ENCODE data around the gene PPARD. TPM values are rescaled to one million over a fixed set of nuclear protein-coding genes. Genes with fewer than 3 reads are reported as not detected.
A peak's percentile ranks its signal among the peaks of the same experiment; 100 is the strongest.

The PPARD gene
- polyA plus RNA-seq, 2 of the 4 experiments (the other 2 are of a cell fraction): 3.8 to 5.9 TPM

DNA sequence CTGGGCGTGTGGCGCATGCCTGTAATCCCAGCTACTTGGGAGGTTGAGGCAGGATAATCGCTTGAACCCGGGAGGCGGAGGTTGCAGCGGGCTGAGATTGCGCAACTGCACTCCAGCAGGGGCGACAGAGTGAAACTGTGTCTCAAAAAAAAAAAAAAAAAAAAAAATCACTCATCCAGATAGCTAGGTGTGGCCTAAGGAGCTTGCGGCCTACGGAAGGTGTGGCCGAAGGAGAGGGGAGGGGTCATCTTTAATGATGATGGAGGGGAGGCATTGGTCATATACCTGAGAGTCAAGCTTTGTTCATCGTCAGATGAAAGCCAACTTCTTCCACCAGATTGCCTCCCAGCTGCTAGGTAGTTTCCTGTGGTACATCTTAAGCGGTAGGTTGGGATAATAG is 801 bp upstream of the PPARD start:
- H3K4me3 ChIP-seq: no peak overlapping the region
- no peak overlapping the region for H3K4me2 ChIP-seq
- FAIRE-seq (no peak), DNase-seq (ENCODE audit: low read depth in 1 of 2, low spot score in 1 of 2) (no peak), ATAC-seq (no peak; a peak in 1 of 6 replicates)
- WGBS (ENCODE audit: missing lambda C conversion rate): 77% methylated on average over 13 of the region's 13 CpGs
- ChIA-PET CTCF (interaction anchor here (0.6 to 6.9 kb wide), 33 partner anchors 11 to 397 kb away, joined by 3 to 140 read pairs (median 5); partner anchors contain the start of genes FANCE and RPL10A), POLR2A (interaction anchor here (0.7 to 1.5 kb wide), 2 partner anchors 108 to 126 kb away, joined by 4 to 8 read pairs; no protein-coding TSS in a partner anchor)
- no peak for TF ChIP-seq ZC3H11A (IDR thresholded peaks at IDR 0.05)
- peak in 1 of 2 experiments; percentile 60; a peak in 3 of 4 replicates for TF ChIP-seq CEBPB (IDR thresholded peaks at IDR 0.05)
- TF ChIP-seq POLR2A (IDR thresholded peaks at IDR 0.05; ENCODE audit: low read length): no peak
- TF ChIP-seq ZSCAN20 (CRISPR knock-in tag; IDR thresholded peaks at IDR 0.05): no peak
- TF ChIP-seq RARB (CRISPR knock-in tag; IDR thresholded peaks at IDR 0.05): no peak
- no peak for TF ChIP-seq MAX (IDR thresholded peaks at IDR 0.05)
- TF ChIP-seq CHD2 (IDR thresholded peaks at IDR 0.05; ENCODE audit: low read length, partially characterized antibody): no peak
- no peak overlapping the region for H3K27ac ChIP-seq
- no peaks in the 10 kb centered on the region for H3K9me3 ChIP-seq
- peaks cover 8% of the 10 kb centered on the region; the same call in 2 of the 3 replicates for H3K4me1 ChIP-seq

DNA sequence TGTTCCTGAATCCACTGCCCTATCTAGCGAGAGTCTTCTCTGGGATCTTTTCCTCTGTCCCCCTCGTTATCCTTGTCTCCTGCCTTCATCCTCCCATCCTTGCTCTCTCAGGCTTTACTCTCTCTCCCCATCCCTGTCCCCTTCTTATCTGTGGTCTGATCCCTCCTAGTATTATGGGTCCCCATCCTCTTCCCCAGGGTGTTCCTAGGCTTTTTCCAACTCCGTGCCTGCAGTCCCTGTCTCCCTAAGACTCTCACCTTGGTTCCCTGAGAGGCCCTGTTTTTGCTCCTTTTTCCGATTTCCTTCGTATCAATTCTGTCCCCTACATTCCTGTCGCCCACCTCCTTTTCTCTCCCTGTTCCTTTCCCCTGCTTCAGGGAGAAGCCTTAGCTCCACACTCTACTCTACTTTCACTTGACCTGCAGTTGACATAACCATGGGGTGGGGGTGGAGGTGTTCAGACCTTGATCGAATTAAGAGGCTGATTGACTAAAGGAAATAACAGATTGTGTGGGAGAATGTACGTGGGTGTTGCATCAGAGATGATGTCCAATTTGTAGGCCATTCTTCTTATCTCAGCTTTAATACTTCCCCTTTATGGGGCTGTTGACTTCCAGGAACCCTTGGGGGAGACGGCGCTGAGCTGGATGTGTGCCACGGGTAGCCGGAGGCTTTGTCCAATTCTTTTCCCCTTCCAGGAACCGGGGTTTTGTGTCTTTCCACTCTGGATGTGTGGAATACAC is 905 bp downstream of the PPARD start:
- POLR2A ChIA-PET: interaction anchor here (0.6 to 1.5 kb wide), 2 partner anchors 104 to 106 kb away, joined by 4 to 8 read pairs; no protein-coding TSS in a partner anchor
- ATAC-seq: 0 out of 6 replicates have a peak, but pooled peaks of 1 of the 2 experiments have one; percentile 2
- FAIRE-seq: no peak

GRCh38 chr6:35343835-35344550 is 1.6 kb downstream of the PPARD start:
- H3K4me3 ChIP-seq: no peak overlapping the region
- TF ChIP-seq NPAS2 (CRISPR knock-in tag; IDR thresholded peaks at IDR 0.05; ENCODE audit: borderline replicate concordance): no peak
- TF ChIP-seq CHD4 (IDR thresholded peaks at IDR 0.05; ENCODE audit: borderline replicate concordance): no peak
- no peak for TF ChIP-seq CEBPB (IDR thresholded peaks at IDR 0.05)
- no peak for TF ChIP-seq JUN (IDR thresholded peaks at IDR 0.05)
- no peak for TF ChIP-seq SREBF2 (IDR thresholded peaks at IDR 0.05)
- TF ChIP-seq, protein P1, sequence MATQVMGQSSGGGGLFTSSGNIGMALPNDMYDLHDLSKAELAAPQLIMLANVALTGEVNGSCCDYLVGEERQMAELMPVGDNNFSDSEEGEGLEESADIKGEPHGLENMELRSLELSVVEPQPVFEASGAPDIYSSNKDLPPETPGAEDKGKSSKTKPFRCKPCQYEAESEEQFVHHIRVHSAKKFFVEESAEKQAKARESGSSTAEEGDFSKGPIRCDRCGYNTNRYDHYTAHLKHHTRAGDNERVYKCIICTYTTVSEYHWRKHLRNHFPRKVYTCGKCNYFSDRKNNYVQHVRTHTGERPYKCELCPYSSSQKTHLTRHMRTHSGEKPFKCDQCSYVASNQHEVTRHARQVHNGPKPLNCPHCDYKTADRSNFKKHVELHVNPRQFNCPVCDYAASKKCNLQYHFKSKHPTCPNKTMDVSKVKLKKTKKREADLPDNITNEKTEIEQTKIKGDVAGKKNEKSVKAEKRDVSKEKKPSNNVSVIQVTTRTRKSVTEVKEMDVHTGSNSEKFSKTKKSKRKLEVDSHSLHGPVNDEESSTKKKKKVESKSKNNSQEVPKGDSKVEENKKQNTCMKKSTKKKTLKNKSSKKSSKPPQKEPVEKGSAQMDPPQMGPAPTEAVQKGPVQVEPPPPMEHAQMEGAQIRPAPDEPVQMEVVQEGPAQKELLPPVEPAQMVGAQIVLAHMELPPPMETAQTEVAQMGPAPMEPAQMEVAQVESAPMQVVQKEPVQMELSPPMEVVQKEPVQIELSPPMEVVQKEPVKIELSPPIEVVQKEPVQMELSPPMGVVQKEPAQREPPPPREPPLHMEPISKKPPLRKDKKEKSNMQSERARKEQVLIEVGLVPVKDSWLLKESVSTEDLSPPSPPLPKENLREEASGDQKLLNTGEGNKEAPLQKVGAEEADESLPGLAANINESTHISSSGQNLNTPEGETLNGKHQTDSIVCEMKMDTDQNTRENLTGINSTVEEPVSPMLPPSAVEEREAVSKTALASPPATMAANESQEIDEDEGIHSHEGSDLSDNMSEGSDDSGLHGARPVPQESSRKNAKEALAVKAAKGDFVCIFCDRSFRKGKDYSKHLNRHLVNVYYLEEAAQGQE (IDR thresholded peaks at IDR 0.05): no peak
- TF ChIP-seq HDAC2 (IDR thresholded peaks at IDR 0.05): no peak
- TF ChIP-seq EHF (CRISPR knock-in tag; IDR thresholded peaks at IDR 0.05): no peak
- no peak for TF ChIP-seq FOSB (CRISPR knock-in tag; IDR thresholded peaks at IDR 0.05)
- TF ChIP-seq, protein P2, sequence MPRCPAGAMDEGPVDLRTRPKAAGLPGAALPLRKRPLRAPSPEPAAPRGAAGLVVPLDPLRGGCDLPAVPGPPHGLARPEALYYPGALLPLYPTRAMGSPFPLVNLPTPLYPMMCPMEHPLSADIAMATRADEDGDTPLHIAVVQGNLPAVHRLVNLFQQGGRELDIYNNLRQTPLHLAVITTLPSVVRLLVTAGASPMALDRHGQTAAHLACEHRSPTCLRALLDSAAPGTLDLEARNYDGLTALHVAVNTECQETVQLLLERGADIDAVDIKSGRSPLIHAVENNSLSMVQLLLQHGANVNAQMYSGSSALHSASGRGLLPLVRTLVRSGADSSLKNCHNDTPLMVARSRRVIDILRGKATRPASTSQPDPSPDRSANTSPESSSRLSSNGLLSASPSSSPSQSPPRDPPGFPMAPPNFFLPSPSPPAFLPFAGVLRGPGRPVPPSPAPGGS (IDR thresholded peaks at IDR 0.05): no peak
- no peak for TF ChIP-seq TP53 (CRISPR knock-in tag; IDR thresholded peaks at IDR 0.05)
- no peak for TF ChIP-seq RNF2 (IDR thresholded peaks at IDR 0.05; ENCODE audit: borderline replicate concordance, low read depth)
- TF ChIP-seq BHLHE40 (IDR thresholded peaks at IDR 0.05; ENCODE audit: low read depth, low read length): no peak
- no peak for TF ChIP-seq RCOR1 (IDR thresholded peaks at IDR 0.05; ENCODE audit: low read depth, low read length)
- no peak for TF ChIP-seq SMC3 (IDR thresholded peaks at IDR 0.05)
- no peak for DNase-seq (ENCODE audit: low read depth in 1 of 2, low spot score in 1 of 2)
- H3K4me1 ChIP-seq: peaks cover 8% of the 10 kb centered on the region; the same call in 2 of the 3 replicates
- ChIA-PET CTCF (interaction anchor here (0.9 to 6.9 kb wide), 6 partner anchors 19 to 127 kb away, joined by 3 to 140 read pairs (median 3); partner anchors contain the start of gene FANCE), POLR2A (no interaction called here)
- H3K9me3 ChIP-seq: no peaks in the 10 kb centered on the region
- WGBS (ENCODE audit: missing lambda C conversion rate): 83% methylated on average over 6 of the region's 6 CpGs
- FAIRE-seq: no peak
- peak overlapping the region; percentile 86 for H3K4me2 ChIP-seq
- ATAC-seq: no peak
- H3K27ac ChIP-seq: no peak overlapping the region

More for the DNA sequence above, 905 bp downstream of the PPARD start:
- Histone ChIP-seq H3K4me1 (peaks cover 8% of the 10 kb centered on the region; the same call in 2 of the 3 replicates), H3K9me3 (no peaks in the 10 kb centered on the region), H3K4me3 (peak overlapping the region; percentile 69), H3K4me2 (peak overlapping the region; percentile 86), H3K27ac (peak overlapping the region; percentile 72 to 89; a peak in 5 of 6 replicates)
- DNase-seq (ENCODE audit: low read depth in 1 of 2, low spot score in 1 of 2): no peak
- 65% methylated on average over 13 of the region's 13 CpGs for WGBS (ENCODE audit: missing lambda C conversion rate)
- TF ChIP-seq ZC3H11A (IDR thresholded peaks at IDR 0.05): no peak
- TF ChIP-seq EP300 (IDR thresholded peaks at IDR 0.05): no peak
- no peak for TF ChIP-seq ATOH8 (CRISPR knock-in tag; IDR thresholded peaks at IDR 0.05; ENCODE audit: low read depth)
- TF ChIP-seq, protein P2 (IDR thresholded peaks at IDR 0.05): no peak
- no peak for TF ChIP-seq MAFK (IDR thresholded peaks at IDR 0.05; ENCODE audit: partially characterized antibody)
- CTCF ChIA-PET: interaction anchor here (0.6 to 6.9 kb wide), 21 partner anchors 9 to 141 kb away, joined by 3 to 140 read pairs (median 6); partner anchors contain the start of genes FANCE and RPL10A
